RWPE1 (cell line): ENCODE results near the gene C1R.
A peak's percentile ranks its signal among the peaks of the same experiment; 100 is the strongest.

Experiments used
- CTCF ChIA-PET: fragments of 350-600 bp; sonication (Branson Sonifier 250); formaldehyde crosslinking; extraction: SDS; loops from one replicate; lab custom pipeline; 2021; lab: Yijun Ruan, JAX
- POLR2A ChIA-PET: fragments of 400-600 bp; formaldehyde crosslinking; extraction: SDS; loops from one replicate; lab custom pipeline; 2020; ENCODE audit warnings: antibody characterized with exemption; ENCODE audit not compliant: low non-redundant PET; lab: Yijun Ruan, JAX
- DNase-seq: peaks from one replicate; pipeline ENCODE4 v3.0.0; 2012; ENCODE audit warnings: low spot score
- H3K27ac ChIP-seq: fragments of 450-650 bp; 2 replicates; pipeline ENCODE4 v1.5.1; 2017
- CTCF ChIP-seq: fragments of 450-650 bp; conservative IDR thresholded peaks from 2 replicates; pipeline ENCODE4 v1.5.1; 2017; ENCODE audit warnings: low read depth, mild to moderate bottlenecking

The C1R gene

GRCh38 chr12:7092229-7092985, at the start of gene C1R:
C1R (minus strand) TSS chr12:7092445; CDS start chr12:7092388, 57 bp downstream.
- POLR2A ChIA-PET: no interaction called here
- peak within 1 kb of the TSS; percentile 63 for H3K27ac ChIP-seq
- CTCF ChIA-PET: interaction anchor here (0.6 to 1.4 kb wide), 5 partner anchors 17 to 974 kb away, joined by 3 to 6 read pairs (median 4); partner anchors contain the start of genes C1S and LPCAT3
- TF ChIP-seq CTCF: peak; percentile 63
- peak; percentile 56 for DNase-seq

DNA sequence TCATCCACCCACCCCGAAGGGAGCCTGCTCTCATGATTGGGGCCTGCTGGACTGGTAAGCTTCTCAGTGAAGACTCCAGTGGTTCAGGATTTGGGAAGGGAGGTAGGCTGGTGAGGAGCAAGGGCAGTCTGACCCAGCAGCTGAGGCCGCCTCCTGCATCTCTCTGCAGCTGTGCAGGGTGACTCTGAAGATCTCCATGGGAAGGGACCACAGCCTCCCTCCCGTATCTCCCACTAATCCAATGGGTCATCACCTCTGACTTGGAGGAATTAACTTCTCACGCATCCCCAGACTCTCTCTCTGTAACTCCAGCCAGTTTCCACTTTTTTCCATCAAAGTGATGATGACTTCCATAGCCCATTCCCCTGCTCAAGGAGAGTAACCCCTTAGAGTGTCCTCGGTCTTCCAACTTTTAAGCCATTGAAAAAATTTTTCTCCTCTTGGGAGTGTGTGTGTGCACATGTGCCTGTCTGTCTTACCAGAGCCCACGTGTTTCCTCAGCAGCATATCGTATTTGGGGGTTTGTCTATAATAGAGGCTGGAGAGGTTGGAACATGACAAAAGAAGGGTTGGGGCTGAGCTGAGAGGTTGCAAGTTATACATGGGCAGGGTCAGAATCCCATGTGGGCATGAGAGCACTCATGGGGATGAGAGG, 49.2 kb upstream of the C1R start:
- no peak for TF ChIP-seq CTCF
- no peak for DNase-seq
- ChIA-PET CTCF (interaction anchor here (0.6 to 1.5 kb wide), 9 partner anchors 8 to 1749 kb away, joined by 3 to 9 read pairs (median 4); partner anchors contain the start of gene RBP5), POLR2A (no interaction called here)
- H3K27ac ChIP-seq: no peak overlapping the region

DNA sequence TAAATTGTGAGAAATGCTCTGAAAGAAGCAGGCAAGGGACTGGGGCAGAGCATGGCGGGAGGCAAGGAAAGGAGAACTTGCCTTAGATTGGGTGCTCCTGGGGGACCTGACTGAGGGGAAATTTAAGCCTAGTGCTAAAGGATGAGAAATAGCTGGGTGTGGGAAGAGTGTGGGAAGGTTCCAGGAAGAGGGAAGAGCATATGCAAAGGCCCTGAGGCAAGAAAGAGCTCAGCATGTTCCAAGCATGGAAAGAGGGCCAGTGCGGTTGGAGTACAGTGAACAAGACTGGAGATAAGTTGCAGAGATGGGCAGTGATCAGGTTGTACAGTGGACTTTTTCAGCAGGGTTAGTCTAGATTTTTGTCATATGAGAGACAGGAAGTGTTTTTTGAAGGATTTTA, 47.0 kb upstream of the C1R start:
- no peak overlapping the region for H3K27ac ChIP-seq
- ChIA-PET CTCF (interaction anchor here (0.7 to 1.2 kb wide), 3 partner anchors 15 to 445 kb away, joined by 3 to 4 read pairs (median 3); no protein-coding TSS in a partner anchor), POLR2A (no interaction called here)
- no peak for TF ChIP-seq CTCF
- DNase-seq: no peak

- no peak overlapping the region for H3K27ac ChIP-seq
- CTCF ChIA-PET: interaction anchor here (0.6 kb wide), 2 partner anchors 23 to 25 kb away, joined by 3 read pairs; no protein-coding TSS in a partner anchor
- no peak for DNase-seq
Measured at GRCh38 chr12:7137908-7138307, 45.7 kb upstream of the C1R start.

GRCh38 chr12:7136676-7137075, 44.4 kb upstream of the C1R start:
- no peak for TF ChIP-seq CTCF
- DNase-seq: no peak
- no peak overlapping the region for H3K27ac ChIP-seq
- CTCF ChIA-PET: no interaction called here
- POLR2A ChIA-PET: no interaction called here

More at GRCh38 chr12:7137908-7138307, 45.7 kb upstream of the C1R start:
- no peak for TF ChIP-seq CTCF
- POLR2A ChIA-PET: no interaction called here

GRCh38 chr12:7136071-7136470, 43.8 kb upstream of the C1R start:
- ChIA-PET POLR2A (no interaction called here), CTCF (interaction anchor here (0.7 to 1.2 kb wide), 2 partner anchors 9 to 27 kb away, joined by 4 read pairs; no protein-coding TSS in a partner anchor)
- no peak overlapping the region for H3K27ac ChIP-seq
- no peak for DNase-seq
- TF ChIP-seq CTCF: no peak
